PC-3 (cell line): ENCODE results near the gene TEX51. TPM values are rescaled to one million over a fixed set of nuclear protein-coding genes. Genes with fewer than 3 reads are reported as not detected.

Source experiments
- ATAC-seq: fragments of 200-7000 bp; cut with Tn5 transposase; 2 replicates; pipeline ENCODE4 v1.9.1; 2020; ENCODE audit warnings: mild to moderate bottlenecking, moderate library complexity
- BruUV-seq: library from RNA; stranded (reverse); fragments of 400-500 nt; replicated peaks from 2 replicates; lab custom pipeline; 2021; lab: Mats Ljungman, UMichigan
- CTCF ChIA-PET: fragments of 300-600 bp; sonication (Branson Sonifier 250); formaldehyde crosslinking; loops from one replicate; lab custom pipeline; 2022; ENCODE audit warnings: antibody characterized with exemption; lab: Charles Lee
- POLR2A ChIA-PET: fragments of 300-600 bp; sonication (Branson Sonifier 250); formaldehyde crosslinking; loops from one replicate; lab custom pipeline; 2022; ENCODE audit warnings: antibody characterized with exemption; ENCODE audit not compliant: unreplicated experiment; lab: Charles Lee
- DNase-seq: peaks from one replicate; pipeline ENCODE4 v3.0.0-alpha.2; 2015
- H2AFZ ChIP-seq: fragments of 300-600 bp; sonication (generic); 2 replicates; pipeline ENCODE4 v1.6.0; 2016; ENCODE audit warnings: antibody characterized with exemption, low read length
- H3F3A ChIP-seq: fragments of 300-600 bp; sonication (generic); one replicate; pipeline ENCODE4 v1.6.0; 2017; ENCODE audit warnings: antibody characterized with exemption, low read length, control low read depth, mild to moderate bottlenecking; ENCODE audit not compliant: unreplicated experiment
- H3K27ac ChIP-seq: fragments of 300-600 bp; sonication (generic); 2 replicates; pipeline ENCODE4 v1.5.1; 2016; ENCODE audit warnings: mild to moderate bottlenecking, low read length
- H3K27me3 ChIP-seq: fragments of 300-600 bp; sonication (generic); 2 replicates; pipeline ENCODE4 v1.6.1; 2016; ENCODE audit warnings: low read length, mixed read lengths
- H3K36me3 ChIP-seq: fragments of 300-600 bp; sonication (generic); 2 replicates; pipeline ENCODE4 v1.6.1; 2016; ENCODE audit warnings: low read depth, mixed run types, low read length, mixed read lengths
- H3K4me1 ChIP-seq: fragments of 300-600 bp; sonication (generic); 2 replicates; pipeline ENCODE4 v1.5.1; 2016; ENCODE audit warnings: low read length; ENCODE audit not compliant: insufficient read depth
- H3K4me2 ChIP-seq: fragments of 300-600 bp; sonication (generic); 2 replicates; pipeline ENCODE4 v1.6.0; 2016; ENCODE audit warnings: low read length
- H3K4me3 ChIP-seq: fragments of 300-600 bp; sonication (generic); 2 replicates; pipeline ENCODE4 v1.5.1; 2016; ENCODE audit warnings: mild to moderate bottlenecking, low read length, mixed read lengths
- H3K79me2 ChIP-seq: fragments of 300-600 bp; sonication (generic); 2 replicates; pipeline ENCODE4 v1.6.1; 2017; ENCODE audit warnings: low read length, mixed read lengths
- H3K9ac ChIP-seq: fragments of 300-600 bp; sonication (generic); 2 replicates; pipeline ENCODE4 v1.6.0; 2016; ENCODE audit warnings: mild to moderate bottlenecking, low read length
- H3K9me2 ChIP-seq: fragments of 300-600 bp; sonication (generic); replicated peaks from 2 replicates; pipeline ENCODE4 v1.6.1; 2016; ENCODE audit warnings: mixed run types, low read length, mixed read lengths
- H3K9me3 ChIP-seq: fragments of 300-600 bp; sonication (generic); 2 replicates; pipeline ENCODE4 v1.6.1; 2016; ENCODE audit warnings: low read length, mixed read lengths
- H4K20me1 ChIP-seq: fragments of 300-600 bp; sonication (generic); 2 replicates; pipeline ENCODE4 v1.6.1; 2016; ENCODE audit warnings: low read length, mixed read lengths
- EZH2 ChIP-seq: fragments of 300-600 bp; sonication (generic); IDR thresholded peaks from one replicate; pipeline ENCODE4 v1.6.1; 2017; ENCODE audit warnings: antibody characterized with exemption, mild to moderate bottlenecking, low read length; ENCODE audit not compliant: unreplicated experiment
- EZH2phosphoT487 ChIP-seq: fragments of 300-600 bp; sonication (generic); IDR thresholded peaks from 2 replicates; pipeline ENCODE4 v1.6.1; 2018; ENCODE audit warnings: mild to moderate bottlenecking, antibody characterized with exemption, low read length, borderline replicate concordance
- intact Hi-C: fragments of 100-400 bp; cut with micrococcal nuclease; formaldehyde crosslinking; loops from 2 replicates; pipeline ENCODE4 v1.9.0; 2023
- total RNA-seq: library from RNA; depleted of rRNA; stranded (reverse); fragments of >200 nt; gene quantifications from 2 replicates; pipeline ENCODE4 v1.2.3, GENCODE V29; 2014
- TF ChIP-seq, protein P1 (sequence below): fragments of 300-600 bp; sonication (generic); conservative IDR thresholded peaks from 2 replicates; pipeline ENCODE4 v1.5.1; 2017; ENCODE audit warnings: antibody characterized with exemption, low read depth, mild to moderate bottlenecking, low read length

The TEX51 gene
- total RNA-seq, 1 experiment from 2014 or later = not detected

DNA sequence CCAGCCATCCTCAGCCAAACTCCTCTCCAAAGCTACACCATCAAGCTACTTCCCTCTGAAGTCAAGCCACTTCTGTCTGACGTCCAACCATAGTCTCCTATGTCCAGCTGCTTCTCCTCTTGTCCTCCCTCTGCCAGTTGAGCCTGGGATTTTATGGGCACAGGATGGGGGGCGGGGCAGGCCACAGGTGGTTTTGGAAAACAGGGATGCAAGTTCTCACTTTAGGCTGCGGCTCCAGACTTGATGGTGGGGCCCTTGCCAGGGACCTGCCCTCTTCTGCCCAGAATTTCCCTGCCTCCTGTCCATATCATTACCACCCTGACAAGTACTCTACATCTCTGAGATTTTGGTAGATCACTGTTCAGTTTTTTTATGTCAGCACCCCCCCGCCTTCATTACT is 41.6 kb downstream of the TEX51 start:
- peaks cover 59% of the 10 kb centered on the region for H3K27me3 ChIP-seq
- ATAC-seq (no peak), DNase-seq (no peak)
- H3K27ac ChIP-seq = no peak overlapping the region
- intact Hi-C loops = no loop called here
- BruUV-seq = no TSS peak
- H3K9ac ChIP-seq = no peak overlapping the region
- no peaks in the 10 kb centered on the region for H4K20me1 ChIP-seq
- 0 out of 2 replicates have a peak, but pooled peaks cover 5% of the 10 kb centered on the region for H3K9me3 ChIP-seq
- no peak overlapping the region for H2AFZ ChIP-seq
- POLR2A ChIA-PET = no interaction called here
- H3K79me2 ChIP-seq = no peaks in the 10 kb centered on the region
- no peak overlapping the region for H3K4me2 ChIP-seq
- CTCF ChIA-PET = no interaction called here
- no peaks in the 10 kb centered on the region for H3K9me2 ChIP-seq
- TF ChIP-seq EZH2 (no peak), EZH2phosphoT487 (no peak)
- TF ChIP-seq, protein P1, sequence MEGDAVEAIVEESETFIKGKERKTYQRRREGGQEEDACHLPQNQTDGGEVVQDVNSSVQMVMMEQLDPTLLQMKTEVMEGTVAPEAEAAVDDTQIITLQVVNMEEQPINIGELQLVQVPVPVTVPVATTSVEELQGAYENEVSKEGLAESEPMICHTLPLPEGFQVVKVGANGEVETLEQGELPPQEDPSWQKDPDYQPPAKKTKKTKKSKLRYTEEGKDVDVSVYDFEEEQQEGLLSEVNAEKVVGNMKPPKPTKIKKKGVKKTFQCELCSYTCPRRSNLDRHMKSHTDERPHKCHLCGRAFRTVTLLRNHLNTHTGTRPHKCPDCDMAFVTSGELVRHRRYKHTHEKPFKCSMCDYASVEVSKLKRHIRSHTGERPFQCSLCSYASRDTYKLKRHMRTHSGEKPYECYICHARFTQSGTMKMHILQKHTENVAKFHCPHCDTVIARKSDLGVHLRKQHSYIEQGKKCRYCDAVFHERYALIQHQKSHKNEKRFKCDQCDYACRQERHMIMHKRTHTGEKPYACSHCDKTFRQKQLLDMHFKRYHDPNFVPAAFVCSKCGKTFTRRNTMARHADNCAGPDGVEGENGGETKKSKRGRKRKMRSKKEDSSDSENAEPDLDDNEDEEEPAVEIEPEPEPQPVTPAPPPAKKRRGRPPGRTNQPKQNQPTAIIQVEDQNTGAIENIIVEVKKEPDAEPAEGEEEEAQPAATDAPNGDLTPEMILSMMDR = no peak
- H3K4me3 ChIP-seq = no peak overlapping the region
- H3K4me1 ChIP-seq = no peaks in the 10 kb centered on the region
- no peaks in the 10 kb centered on the region for H3K36me3 ChIP-seq
- no peaks in the 10 kb centered on the region for H3F3A ChIP-seq

DNA sequence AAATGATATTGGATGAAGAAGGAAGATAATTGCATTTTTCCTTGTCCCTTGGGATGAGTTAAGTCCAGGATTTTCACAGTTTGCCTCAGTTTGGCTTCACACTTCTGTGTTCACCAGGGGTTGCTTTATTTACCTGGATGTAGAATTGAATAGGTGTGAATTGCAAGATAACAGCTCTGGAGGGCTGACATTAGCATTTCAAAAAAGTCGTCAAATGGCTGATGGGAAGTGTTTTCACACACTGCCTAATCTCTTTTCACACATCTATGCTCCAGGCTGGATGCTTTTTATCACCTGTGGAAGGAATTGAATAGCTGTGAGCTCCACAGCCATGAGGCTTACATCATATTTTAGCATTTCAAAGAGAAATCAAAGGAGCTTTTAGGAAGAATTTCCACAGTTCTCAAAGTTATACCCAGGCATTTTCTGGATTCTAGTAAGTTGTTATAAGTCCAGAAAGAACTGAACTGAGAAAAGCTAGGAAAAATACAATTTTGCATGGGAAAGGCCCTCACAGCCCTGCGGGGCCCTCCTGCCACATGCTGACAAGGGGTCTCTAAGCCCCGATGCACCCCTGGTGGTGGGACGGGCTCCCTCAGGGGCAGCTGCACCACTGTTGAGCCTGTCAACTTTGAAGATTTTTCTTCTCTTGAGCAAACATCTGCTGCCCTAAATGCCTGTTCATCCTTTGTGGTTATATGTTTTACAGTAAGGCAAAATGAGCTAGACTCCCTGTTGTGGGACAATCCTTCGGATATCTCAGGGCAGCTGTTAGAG is 43.9 kb downstream of the TEX51 start:
- Histone ChIP-seq H3K79me2 (no peaks in the 10 kb centered on the region), H3K4me3 (no peak overlapping the region), H3K36me3 (no peaks in the 10 kb centered on the region), H3K27ac (no peak overlapping the region), H3K9me3 (0 out of 2 replicates have a peak, but pooled peaks cover 5% of the 10 kb centered on the region), H4K20me1 (no peaks in the 10 kb centered on the region), H3K9ac (no peak overlapping the region), H3K4me2 (no peak overlapping the region), H3K4me1 (no peaks in the 10 kb centered on the region), H3K27me3 (peaks cover 36% of the 10 kb centered on the region), H2AFZ (no peak overlapping the region), H3K9me2 (no peaks in the 10 kb centered on the region), H3F3A (no peaks in the 10 kb centered on the region)
- ChIA-PET CTCF (no interaction called here), POLR2A (no interaction called here)
- DNase-seq = no peak
- TF ChIP-seq EZH2phosphoT487 = no peak
- TF ChIP-seq, protein P1 = no peak
- no peak for TF ChIP-seq EZH2
- intact Hi-C loops = no loop called here
- no peak for ATAC-seq
- no TSS peak for BruUV-seq
